Dedifferentiated amniotic fluid mesenchymal stem cell (primary cell): ENCODE measurements around the gene NDUFS5.
"Not testable (repeated sequence)": the region's sequence is repeated elsewhere in the genome, so short reads cannot be mapped to it uniquely, and the experiment has no call there.

Experiments
- DNase-seq: peaks from one replicate; pipeline ENCODE4 v3.0.0-alpha.2; 2016; ENCODE audit errors: extremely low spot score

Gene NDUFS5

GRCh38 chr1:39026051-39026865, at the start of gene NDUFS5:
NDUFS5 (plus strand) TSS chr1:39026350; CDS start chr1:39028725, 2,375 bp downstream.
- DNase-seq = peak; percentile 92

- DNase-seq = not testable (repeated sequence)
These were observed 48.5 kb upstream of the NDUFS5 start for GRCh38 chr1:38977399-38978244.

GRCh38 chr1:38978245-38978542, 48.0 kb upstream of the NDUFS5 start:
- DNase-seq = not testable (repeated sequence)

- not testable (repeated sequence) for DNase-seq
These were observed 46.8 kb upstream of the NDUFS5 start for GRCh38 chr1:38979380-38979779.

GRCh38 chr1:38989979-38990378, 36.2 kb upstream of the NDUFS5 start:
- no peak for DNase-seq

GRCh38 chr1:38990386-38990737, 35.8 kb upstream of the NDUFS5 start:
- DNase-seq = no peak

- peak; percentile 95 for DNase-seq
These were observed 35.2 kb upstream of the NDUFS5 start, which contains the start of gene AKIRIN1 for GRCh38 chr1:38990738-38991637. AKIRIN1 (plus strand) TSS chr1:38991276; CDS start chr1:38991381, 105 bp downstream.

- DNase-seq = peak; percentile 14
These were observed 34.3 kb upstream of the NDUFS5 start for GRCh38 chr1:38991638-38992411.

- DNase-seq = no peak
These were observed 33.6 kb upstream of the NDUFS5 start for GRCh38 chr1:38992412-38993111.

GRCh38 chr1:38994196-38994595, 32.0 kb upstream of the NDUFS5 start:
- no peak for DNase-seq

GRCh38 chr1:38997034-38997900, 28.9 kb upstream of the NDUFS5 start:
- DNase-seq = no peak

GRCh38 chr1:38997901-38998190, 28.3 kb upstream of the NDUFS5 start:
- no peak for DNase-seq

- DNase-seq = no peak
These were observed 24.4 kb upstream of the NDUFS5 start for GRCh38 chr1:39001516-39002421.

GRCh38 chr1:39003281-39003680, 22.9 kb upstream of the NDUFS5 start:
- DNase-seq = no peak

GRCh38 chr1:39003794-39004193, 22.4 kb upstream of the NDUFS5 start:
- DNase-seq = no peak

- DNase-seq = no peak
These were observed 19.9 kb upstream of the NDUFS5 start for GRCh38 chr1:39006287-39006686.

- DNase-seq = no peak
These were observed 19.2 kb upstream of the NDUFS5 start for GRCh38 chr1:39006726-39007645.

GRCh38 chr1:39014956-39015355, 11.2 kb upstream of the NDUFS5 start:
- not testable (repeated sequence) for DNase-seq
